ENCODE results near the gene PXK.

The PXK gene

DNA sequence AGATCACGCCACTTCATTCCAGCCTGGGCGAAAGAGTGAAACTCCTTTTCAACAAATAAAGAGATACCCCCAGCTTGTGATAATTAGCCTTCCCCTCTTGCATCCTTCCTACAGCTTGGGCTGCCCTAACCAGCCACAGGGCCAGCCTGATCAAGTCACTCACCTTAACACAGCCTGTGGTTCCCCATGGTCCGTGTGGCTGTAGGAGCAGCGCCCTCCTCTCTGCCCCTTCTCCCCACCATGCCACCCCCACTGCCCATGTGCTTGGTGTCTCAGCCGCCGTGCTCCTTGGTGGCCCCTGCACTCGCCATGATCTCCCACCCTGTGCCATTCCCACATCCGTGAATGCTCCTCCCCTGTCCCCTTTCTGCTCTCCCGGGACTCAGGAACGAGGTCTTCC, 39.8 kb upstream of the PXK start:
- H3K4me3 ChIP-seq = no peak overlapping the region
- TF ChIP-seq, protein P1, sequence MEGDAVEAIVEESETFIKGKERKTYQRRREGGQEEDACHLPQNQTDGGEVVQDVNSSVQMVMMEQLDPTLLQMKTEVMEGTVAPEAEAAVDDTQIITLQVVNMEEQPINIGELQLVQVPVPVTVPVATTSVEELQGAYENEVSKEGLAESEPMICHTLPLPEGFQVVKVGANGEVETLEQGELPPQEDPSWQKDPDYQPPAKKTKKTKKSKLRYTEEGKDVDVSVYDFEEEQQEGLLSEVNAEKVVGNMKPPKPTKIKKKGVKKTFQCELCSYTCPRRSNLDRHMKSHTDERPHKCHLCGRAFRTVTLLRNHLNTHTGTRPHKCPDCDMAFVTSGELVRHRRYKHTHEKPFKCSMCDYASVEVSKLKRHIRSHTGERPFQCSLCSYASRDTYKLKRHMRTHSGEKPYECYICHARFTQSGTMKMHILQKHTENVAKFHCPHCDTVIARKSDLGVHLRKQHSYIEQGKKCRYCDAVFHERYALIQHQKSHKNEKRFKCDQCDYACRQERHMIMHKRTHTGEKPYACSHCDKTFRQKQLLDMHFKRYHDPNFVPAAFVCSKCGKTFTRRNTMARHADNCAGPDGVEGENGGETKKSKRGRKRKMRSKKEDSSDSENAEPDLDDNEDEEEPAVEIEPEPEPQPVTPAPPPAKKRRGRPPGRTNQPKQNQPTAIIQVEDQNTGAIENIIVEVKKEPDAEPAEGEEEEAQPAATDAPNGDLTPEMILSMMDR (IDR thresholded peaks at IDR 0.05) = no peak
- no peak overlapping the region for H3K27ac ChIP-seq

DNA sequence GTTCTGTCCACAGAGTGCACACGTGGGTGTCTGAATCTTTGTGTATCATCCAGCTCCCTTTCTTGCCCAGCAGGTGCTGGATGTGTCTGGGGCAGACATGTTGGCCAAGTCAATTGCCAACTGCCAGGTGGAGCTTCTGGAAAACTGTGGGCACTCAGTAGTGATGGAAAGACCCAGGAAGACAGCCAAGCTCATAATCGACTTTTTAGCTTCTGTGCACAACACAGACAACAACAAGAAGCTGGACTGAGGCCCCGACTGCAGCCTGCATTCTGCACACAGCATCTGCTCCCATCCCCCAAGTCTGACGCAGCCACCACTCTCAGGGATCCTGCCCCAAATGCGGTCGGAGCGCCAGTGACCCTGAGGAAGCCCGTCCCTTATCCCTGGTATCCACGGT, 39.2 kb upstream of the PXK start:
- TF ChIP-seq, protein P1 (IDR thresholded peaks at IDR 0.05) = no peak
- no peak for DNase-seq (ENCODE audit: low spot score)
- Histone ChIP-seq H3K27ac (no peak overlapping the region), H3K4me3 (no peak overlapping the region)

More for the DNA sequence above, 39.8 kb upstream of the PXK start:
- no peak for DNase-seq (ENCODE audit: low spot score)

DNA sequence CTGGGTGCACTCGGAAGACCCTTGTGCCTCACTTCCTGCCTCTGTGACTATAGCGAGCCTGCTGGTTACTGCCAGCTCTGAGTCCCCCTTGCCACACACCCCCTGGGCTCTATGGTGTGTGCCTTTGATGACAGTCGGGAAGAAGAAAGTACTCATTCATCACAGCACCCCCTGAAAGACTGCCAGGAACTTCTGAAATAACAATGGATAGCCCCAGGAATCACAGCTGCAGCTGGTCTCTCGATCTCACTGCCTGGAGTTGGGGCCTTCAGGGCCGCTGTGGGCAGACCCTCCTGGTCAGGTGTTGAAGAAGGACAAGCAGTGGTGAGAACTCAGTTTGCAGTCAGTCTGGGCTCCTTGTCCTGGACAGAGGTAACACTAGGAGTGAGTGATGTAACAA, 36.4 kb upstream of the PXK start:
- Histone ChIP-seq H3K4me3 (no peak overlapping the region), H3K27ac (no peak overlapping the region)
- TF ChIP-seq, protein P1 (IDR thresholded peaks at IDR 0.05) = no peak
- no peak for DNase-seq (ENCODE audit: low spot score)

DNA sequence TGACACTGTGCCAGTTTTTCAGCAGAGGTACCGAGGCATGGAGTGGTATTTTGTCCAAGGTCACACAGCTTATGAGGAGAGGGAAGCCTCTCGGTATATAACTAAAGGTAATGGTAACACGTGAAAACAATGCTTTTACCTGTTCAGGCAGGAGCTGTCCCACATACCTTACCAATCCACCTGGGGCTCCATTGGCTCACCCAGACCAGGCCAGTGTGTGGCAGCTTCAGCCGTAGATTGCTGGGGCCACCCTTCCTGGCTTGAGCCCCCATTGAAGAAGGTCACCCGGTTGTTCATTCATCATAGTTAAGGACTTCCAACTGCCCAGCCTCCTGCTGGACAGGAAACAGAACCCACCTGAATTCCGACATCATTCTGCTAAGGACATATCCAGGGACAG, 35.8 kb upstream of the PXK start:
- no peak for DNase-seq (ENCODE audit: low spot score)
- TF ChIP-seq, protein P1 (IDR thresholded peaks at IDR 0.05) = no peak
- Histone ChIP-seq H3K4me3 (no peak overlapping the region), H3K27ac (no peak overlapping the region)

DNA sequence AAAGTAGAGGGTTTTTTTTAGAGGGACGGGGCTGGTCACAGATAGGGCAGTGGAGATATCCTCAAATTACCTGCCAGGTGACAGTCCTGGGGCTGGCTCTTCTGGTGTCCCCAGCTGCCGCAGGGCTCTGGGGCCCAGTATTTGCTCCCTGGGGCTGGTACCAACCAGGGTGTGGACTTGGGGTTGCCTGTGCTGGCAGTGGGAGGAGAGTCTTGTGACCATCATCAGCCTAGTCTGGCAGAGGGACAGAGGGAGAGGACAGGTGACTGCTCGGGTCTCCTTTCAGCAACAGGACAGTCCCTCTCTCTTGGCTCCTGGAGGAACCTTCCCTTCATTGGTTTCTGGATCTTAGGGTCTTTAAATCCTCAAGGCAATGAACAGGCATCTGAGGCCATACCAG, 34.5 kb upstream of the PXK start:
- no peak overlapping the region for H3K4me3 ChIP-seq
- no peak for DNase-seq (ENCODE audit: low spot score)
- no peak overlapping the region for H3K27ac ChIP-seq
- TF ChIP-seq, protein P1 (IDR thresholded peaks at IDR 0.05) = no peak

DNA sequence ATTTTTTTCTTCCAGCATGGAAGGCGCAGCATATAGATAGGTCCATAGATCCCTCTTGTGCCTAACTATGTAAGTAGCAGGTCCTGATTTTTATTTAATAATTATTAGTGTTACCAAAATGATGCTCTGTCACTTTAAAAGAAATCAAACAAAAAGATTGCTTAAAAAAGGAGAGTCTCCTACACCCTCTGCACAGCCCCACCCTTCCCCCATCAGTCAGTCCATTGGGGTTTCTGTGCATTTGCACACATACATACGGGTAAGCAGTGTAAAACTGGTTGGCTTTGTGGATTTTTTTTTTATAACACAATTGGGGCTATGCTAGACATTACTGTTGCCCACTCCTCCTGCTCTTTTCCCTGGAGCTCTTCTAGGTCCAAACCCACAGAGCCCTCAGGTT, 33.6 kb upstream of the PXK start:
- TF ChIP-seq, protein P1 (IDR thresholded peaks at IDR 0.05) = no peak
- no peak overlapping the region for H3K27ac ChIP-seq
- no peak overlapping the region for H3K4me3 ChIP-seq
- DNase-seq (ENCODE audit: low spot score) = no peak

DNA sequence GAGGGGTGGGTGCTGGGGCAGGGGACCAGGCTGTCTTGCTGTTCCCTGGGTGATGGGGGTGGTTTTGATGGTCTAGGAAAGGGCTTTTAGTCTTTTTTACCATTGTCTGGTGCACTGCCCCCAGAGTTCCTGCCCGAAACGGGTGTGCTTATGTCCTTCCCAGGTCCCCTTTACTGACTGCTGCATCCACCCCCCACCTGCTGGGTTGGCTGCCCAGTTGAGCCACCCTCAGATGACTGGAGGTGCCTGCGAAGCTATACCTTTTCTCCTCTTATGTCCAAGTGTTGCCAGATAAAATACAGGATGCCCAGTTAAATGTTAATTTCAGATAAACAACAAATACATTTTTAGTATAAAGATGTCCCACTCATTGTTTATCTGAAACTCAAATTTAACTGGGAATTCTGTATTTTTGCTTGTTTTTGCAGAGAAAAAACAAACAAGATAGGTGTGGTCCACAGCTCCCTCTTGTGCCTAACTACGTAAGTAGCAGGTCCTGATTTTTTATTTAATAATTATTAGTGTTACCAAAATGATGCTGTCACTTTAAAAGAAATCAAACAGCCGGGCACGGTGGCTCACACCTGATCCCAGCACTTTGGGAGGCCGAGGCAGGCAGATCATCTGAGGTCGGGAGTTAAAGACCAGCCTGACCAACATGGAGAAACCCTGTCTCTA, 32.7 kb upstream of the PXK start:
- TF ChIP-seq, protein P1 (IDR thresholded peaks at IDR 0.05) = peak; percentile 26
- DNase-seq (ENCODE audit: low spot score) = no peak
- H3K4me3 ChIP-seq = no peak overlapping the region
- H3K27ac ChIP-seq = no peak overlapping the region
